Measurements from ENCODE around the gene PJA1.
A peak's percentile ranks its signal among the peaks of the same experiment; 100 is the strongest.

PJA1 gene, protein sequence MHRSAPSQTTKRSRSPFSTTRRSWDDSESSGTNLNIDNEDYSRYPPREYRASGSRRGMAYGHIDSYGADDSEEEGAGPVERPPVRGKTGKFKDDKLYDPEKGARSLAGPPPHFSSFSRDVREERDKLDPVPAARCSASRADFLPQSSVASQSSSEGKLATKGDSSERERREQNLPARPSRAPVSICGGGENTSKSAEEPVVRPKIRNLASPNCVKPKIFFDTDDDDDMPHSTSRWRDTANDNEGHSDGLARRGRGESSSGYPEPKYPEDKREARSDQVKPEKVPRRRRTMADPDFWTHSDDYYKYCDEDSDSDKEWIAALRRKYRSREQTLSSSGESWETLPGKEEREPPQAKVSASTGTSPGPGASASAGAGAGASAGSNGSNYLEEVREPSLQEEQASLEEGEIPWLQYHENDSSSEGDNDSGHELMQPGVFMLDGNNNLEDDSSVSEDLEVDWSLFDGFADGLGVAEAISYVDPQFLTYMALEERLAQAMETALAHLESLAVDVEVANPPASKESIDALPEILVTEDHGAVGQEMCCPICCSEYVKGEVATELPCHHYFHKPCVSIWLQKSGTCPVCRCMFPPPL

DNA sequence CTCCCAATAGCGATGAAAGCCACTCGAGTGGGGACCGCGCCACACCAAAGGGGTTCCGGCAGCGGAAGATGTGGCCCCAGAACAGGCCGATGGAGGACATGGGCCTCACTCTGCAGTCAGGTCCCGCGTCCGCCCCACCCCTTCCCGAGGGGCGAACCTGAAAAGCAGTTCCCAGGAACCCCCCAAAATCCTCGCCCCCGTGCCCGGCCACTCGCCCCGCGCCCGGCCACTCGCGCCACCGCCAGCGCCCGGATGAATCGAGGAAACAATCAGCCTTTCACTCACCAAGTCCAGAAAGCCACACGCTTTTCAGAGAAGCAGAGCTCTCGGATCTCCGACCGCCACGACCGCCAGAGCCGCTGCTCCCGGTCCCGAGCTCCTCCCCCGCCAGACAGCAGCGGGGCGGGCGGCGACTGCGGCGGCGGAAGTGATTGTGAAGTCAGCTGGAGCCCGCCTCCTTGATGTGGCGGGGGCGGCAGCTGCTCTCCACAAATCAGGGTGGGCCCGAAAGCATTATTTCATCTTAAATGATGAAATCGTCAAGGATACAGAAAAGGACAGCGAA lies at the start of gene PJA1:
PJA1 (minus strand) TSS at position 367 of the 565 bp plus-strand sequence. CDS start 2,380 bp downstream, outside the sequence.
- peak; percentile 51 for DNase-seq

DNA sequence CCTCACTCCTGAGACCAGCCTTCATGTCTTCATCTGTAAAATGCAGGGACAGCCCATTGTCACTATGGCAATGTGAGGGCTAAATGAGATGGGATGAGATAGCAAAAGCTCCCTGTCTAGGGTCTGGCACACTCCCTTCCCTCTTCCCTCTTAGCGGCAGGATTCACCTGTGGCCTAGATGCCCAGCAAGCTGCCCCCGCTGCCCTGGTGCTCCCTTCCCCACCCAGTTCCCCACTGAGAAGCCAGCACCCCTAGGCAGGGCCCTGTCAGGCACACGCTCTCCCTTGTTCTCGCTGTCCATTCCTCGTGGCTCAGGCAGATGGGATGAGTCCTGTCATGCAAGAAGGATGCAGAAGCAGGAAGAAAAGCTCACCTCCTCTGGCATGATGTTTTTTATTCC lies 49.2 kb upstream of the PJA1 start:
- DNase-seq, result no peak

- no peak for DNase-seq
These were observed 46.4 kb upstream of the PJA1 start for GRCh38 chrX:69211701-69212100.

DNA sequence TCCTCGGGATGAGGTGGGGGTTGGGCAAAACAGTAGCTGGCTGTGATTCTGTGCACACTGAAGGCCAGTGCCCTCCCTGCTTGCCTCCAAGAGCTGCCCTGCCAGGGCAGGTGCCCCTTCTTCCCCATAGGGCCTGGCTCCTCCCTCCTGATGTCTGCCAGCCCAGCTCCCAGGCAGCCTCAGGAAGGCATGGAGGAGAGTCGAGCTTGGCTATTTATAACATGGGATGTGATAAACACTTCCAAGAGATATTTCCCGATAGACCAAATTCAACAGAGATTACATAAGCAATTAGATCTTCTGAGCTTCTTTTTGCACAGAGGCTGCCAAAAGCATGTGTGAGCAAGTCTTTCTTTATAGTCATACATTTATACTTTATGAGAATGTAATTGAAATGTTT lies 45.3 kb upstream of the PJA1 start:
- DNase-seq, result no peak

DNA sequence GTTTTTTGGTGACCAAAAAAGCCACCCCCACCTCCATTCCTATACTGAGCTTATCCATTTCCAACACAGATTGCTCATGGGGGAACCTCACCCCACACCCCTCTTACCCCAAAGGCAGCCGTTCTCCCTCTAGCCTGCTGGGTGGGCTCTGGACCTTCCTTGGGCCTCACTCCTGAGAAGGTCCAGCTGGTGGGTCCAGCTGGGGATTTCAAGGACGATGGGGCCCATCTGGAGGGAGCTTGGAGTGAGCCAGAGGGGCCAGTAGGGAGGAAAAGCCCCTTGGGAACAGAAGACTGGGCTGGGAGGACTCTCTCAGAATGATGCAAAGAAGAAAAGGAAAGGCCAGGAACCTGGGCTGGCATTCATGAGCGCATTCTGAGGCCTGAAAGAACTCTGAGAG lies 42.0 kb upstream of the PJA1 start:
- DNase-seq, result no peak

- DNase-seq, result no peak
These were observed 38.4 kb upstream of the PJA1 start for GRCh38 chrX:69203638-69204037.

- DNase-seq, result no peak
These were observed 32.4 kb upstream of the PJA1 start for GRCh38 chrX:69197690-69198089.

- no peak for DNase-seq
These were observed 31.4 kb upstream of the PJA1 start for GRCh38 chrX:69196666-69197065.

DNA sequence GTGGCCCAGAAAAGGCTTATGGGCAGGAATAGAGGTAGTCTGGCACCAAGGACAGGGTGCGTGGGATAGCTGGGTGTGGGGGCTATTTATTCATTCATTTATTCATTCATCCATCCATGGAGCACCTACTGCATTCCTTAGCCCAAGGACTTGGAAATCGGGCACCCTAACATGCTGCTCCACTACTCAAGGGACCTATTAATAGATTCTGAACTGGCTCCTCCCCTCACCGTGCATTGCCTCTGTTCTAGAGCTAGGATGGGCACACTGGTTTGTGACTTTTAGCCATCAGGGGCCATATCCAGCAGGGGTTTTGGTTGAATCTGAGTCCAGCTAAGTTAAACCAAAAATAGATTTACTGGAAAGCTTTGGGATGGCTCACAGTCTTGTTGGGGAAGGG lies 30.6 kb upstream of the PJA1 start:
- no peak for DNase-seq

DNA sequence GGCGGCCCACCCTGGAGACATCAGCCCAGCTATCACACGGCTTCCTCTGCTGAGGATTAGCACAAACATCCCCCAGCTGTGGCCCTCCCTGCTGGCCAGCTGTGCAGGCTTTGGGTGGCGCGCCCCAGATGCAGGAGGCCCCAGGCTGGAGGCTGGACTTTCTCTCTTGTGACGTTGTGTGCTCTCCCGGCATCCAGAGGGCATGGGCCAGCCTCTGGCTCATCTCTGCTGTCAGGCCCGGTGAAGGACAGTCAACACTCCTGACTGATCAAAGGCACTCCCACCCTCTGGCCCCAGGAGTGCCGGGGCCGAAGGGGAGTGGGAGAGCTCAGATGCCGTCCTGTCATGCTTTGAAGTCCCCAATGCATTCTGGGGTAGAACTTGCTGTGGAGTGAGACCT lies 29.9 kb upstream of the PJA1 start:
- DNase-seq, result no peak

- DNase-seq, result no peak
These were observed 27.4 kb upstream of the PJA1 start for GRCh38 chrX:69192603-69193002.

DNA sequence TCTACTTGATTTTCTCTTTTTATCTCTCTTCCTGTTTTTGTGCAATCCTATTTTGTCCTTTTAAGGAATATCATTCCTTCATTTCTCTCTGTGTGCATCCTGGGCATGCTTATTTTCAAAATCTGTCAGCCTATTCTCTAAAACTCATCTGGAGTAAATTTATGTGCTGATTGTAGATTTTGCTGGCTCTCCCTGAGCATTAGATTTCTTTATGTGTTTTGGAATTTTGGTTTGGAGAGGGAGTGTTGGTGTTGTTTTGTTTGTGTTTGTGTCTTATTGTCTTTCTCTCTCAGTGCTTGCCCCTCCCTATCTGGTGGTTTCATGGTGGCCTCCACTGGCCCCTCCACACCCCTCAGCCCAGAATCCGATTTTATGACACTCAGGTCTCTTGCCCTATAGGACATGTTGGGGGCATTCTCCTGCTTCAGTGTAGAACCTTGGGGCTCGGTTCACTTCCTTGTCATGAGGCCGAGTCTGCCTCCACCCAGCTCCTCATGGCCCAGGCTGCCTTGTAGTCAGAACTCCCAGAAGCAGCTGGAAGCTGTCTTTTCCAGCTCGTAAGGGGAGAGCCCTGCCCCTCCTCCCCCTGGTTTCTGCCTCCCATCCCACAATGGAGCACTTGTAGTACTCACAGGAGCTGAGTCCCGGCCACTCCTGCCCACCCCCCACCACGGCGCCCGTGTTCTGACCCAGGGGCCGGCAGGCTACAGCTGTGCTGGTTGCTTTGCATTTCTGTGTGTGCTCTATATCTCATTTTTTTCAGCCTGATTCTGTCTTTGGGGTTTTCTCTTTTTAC lies 24.5 kb upstream of the PJA1 start:
- DNase-seq, result no peak

DNA sequence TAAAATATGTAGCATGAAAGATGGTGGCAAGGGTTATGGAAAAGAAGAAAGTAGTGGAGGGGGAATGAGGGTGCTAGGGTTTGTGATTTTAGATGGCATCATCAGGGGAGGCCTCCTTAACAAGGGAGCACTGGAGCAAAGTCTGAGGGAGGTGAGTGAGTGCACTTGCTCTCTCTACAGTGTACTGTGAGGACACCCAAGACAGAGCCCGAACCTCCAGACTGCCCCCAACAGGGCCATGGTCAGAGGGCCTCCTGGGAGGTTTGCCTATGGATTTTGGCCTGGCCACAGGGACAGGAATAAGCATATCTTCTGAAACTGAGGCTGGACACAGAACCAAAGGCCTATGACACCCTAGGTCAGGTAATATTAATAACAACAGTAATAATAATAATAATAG lies 21.4 kb upstream of the PJA1 start:
- no peak for DNase-seq

GRCh38 chrX:69185886-69186285 lies 20.6 kb upstream of the PJA1 start:
- DNase-seq, result no peak

DNA sequence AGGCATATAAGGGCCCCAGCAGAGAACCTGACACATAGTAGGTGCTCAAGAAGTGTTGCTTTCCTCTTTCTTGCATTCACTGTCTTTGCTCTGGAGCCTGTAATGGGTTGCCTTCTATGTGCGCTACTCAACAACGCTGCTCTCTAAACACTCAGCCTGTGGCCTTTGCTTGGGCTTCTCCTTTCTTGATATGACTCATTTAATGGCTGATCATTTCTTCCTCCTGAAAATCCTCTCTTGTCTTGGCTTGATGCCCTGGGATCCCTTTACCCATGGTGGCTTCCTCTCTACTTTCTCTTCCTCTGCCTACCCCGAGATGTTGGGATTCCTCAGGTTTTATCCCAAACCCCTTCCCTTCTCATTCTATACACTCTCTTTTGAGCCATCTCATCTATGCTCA lies 19.9 kb upstream of the PJA1 start:
- no peak for DNase-seq

- no peak for DNase-seq
These were observed 17.6 kb upstream of the PJA1 start for GRCh38 chrX:69182818-69183380.

GRCh38 chrX:69179380-69179911 lies 14.2 kb upstream of the PJA1 start:
- DNase-seq, result no peak

- no peak for DNase-seq
These were observed 13.3 kb upstream of the PJA1 start for GRCh38 chrX:69178592-69178991.

DNA sequence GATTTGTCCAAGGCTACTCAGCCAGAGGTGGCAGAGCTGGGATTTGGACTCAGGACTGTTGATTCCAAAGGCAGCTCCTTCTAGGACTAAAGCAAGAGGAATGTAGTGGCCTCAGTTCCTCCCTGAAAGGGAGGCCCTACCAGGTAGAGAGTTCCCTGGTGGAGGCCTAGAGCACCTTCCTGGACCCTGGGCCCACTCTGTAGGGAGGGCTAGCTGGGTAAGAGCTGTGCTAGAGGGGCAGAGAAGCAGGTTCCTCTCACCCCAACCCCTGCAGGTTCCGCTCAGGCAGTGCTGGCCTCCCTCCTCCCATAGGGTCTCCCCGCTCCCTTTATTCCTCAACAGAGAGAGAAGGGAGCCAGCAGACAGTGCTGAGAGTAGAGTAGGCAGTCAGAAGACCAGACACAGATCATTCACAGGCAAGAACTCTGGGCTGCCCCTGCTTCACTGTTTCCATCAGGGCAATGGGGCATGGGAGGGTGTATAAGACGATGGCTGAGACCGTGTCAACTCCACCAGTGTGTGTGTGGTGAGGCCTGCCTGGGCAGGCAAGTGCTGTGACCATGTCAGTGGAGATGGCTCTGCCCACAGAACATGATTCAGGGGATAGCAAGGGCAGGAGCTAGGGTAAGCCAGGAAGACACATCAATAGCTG lies 12.4 kb upstream of the PJA1 start:
- DNase-seq, result no peak

DNA sequence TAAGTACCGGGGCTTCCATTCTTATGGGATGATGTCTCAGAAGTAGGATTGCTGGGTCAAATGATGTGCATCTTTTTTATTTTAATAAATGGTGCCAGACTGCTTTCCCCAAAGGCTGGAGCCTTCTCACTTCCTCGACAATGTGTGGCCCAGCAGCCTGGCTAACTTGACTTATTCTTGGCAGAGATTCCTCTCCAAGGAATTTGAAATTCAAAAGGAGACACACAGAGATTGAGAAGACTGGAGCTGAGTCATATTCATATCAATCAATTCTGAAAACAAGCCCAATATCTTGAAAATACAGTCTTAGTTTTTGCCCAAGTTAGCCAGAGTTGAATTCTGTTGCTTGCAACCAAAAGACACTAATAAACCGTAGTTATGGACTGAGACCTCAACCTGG lies 10.8 kb upstream of the PJA1 start:
- no peak for DNase-seq

GRCh38 chrX:69173906-69174305 lies 8.7 kb upstream of the PJA1 start:
- DNase-seq, result no peak

- no peak for DNase-seq
These were observed 7.7 kb upstream of the PJA1 start for GRCh38 chrX:69172937-69173336.
